NT2/D1 (cell line): ENCODE results near the gene RPL6.

Experiments
- SUZ12 ChIP-seq: IDR thresholded peaks from 2 replicates; pipeline ENCODE4 v1.6.1; 2011; ENCODE audit not compliant: insufficient read length, insufficient read depth; ENCODE audit errors: extremely low read depth
- YY1 ChIP-seq: IDR thresholded peaks from 2 replicates; pipeline ENCODE4 v1.6.1; 2011; ENCODE audit not compliant: insufficient read length, insufficient read depth
- ZNF274 ChIP-seq: IDR thresholded peaks from 2 replicates; pipeline ENCODE4 v1.6.1; 2011; ENCODE audit warnings: mild to moderate bottlenecking, low read depth, low read length

- TF ChIP-seq ZNF274 (no peak), SUZ12 (no peak), YY1 (no peak)
Measured at GRCh38 chr12:112413855-112414625, 4.6 kb upstream of the RPL6 start.
